UCSD-AML1 (cell line): ENCODE results near the gene IFNA14.
"Not testable (repeated sequence)": the region's sequence is repeated elsewhere in the genome, so short reads cannot be mapped to it uniquely, and the experiment has no call there.

Source experiments
- DNase-seq: peaks from one replicate; lab custom pipeline; 2025; ENCODE audit not compliant: unreplicated experiment; lab: John Stamatoyannopoulos, UW

The IFNA14 gene

GRCh38 chr9:21217211-21217610, 22.6 kb downstream of the IFNA14 start, which contains the start of gene IFNA16:
Gene IFNA16 (minus strand): TSS chr9:21217311. CDS start chr9:21217305, 6 bp downstream.
- DNase-seq: not testable (repeated sequence)

GRCh38 chr9:21213411-21214326, 26.1 kb downstream of the IFNA14 start:
- not testable (repeated sequence) for DNase-seq

GRCh38 chr9:21212160-21212559, 27.6 kb downstream of the IFNA14 start:
- not testable (repeated sequence) for DNase-seq

DNA sequence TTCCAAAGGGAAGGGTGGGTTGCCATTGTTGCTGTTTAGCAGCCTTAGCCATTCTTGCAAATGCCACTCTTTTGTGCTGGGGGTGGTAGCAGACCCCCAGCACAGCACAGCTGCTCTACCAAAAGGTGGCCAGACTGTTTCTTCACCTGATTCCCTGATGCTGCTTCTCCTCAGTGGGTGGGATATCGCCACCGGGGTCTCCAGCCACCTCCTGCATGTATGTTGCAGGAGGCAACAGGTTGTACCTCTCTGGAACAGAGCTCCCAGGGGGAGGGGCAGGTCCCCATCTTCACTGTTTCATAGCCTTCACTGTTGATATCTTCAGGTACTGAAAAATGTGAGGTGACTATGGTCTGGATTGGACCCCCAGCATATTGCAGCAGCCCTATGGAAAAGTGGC, 29.0 kb downstream of the IFNA14 start:
- DNase-seq: not testable (repeated sequence)

DNA sequence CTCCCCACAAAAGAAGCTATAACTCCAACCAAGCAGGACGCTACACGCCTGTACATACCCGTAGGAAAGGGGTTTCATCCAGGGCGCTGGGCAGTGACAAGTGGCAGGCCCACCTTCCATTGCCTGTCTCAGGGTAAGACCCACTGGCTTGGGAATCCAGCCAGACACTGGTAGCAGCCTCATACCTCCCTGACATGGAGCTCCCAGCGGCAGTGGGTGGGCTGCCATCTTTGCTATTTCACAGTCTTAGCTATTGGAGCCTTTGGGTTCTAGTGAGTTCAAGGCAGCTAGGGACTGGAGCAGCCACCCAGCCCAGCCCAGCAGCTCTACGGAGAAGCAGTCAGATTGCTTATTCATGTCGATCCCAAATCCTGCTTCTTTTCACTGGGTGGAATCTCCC, 29.5 kb downstream of the IFNA14 start:
- no peak for DNase-seq

DNA sequence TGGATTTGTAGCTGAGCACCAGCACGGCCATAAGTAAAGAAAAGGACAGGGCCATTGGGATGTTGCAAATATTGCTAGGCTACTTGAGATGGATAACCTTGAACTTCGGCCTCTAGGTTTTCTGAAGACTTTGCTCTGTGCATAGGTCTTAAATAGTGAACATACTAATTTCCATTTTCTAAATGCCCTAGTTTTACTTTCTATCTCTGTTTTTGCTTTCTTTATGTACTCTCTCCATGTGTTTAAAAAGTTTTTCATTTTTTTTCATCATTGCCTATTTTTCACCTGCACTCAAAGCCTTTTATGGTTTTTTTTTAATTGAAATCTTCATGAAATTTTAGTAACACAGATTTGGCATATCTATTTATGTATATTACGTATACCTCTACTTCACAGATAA, 32.8 kb downstream of the IFNA14 start, which contains the start of gene IFNA10:
Gene IFNA10, minus strand, starts transcription at position 101 of the 400 bp plus-strand sequence. Its CDS starts 46 bp downstream, at position 55.
- not testable (repeated sequence) for DNase-seq

- no peak for DNase-seq
Measured at GRCh38 chr9:21205204-21205603, 34.6 kb downstream of the IFNA14 start.

GRCh38 chr9:21202105-21202504, 37.7 kb downstream of the IFNA14 start, which contains the start of gene IFNA7:
Gene IFNA7 (minus strand): TSS chr9:21202205. CDS start chr9:21202165, 40 bp downstream.
- DNase-seq: not testable (repeated sequence)

- not testable (repeated sequence) for DNase-seq
Measured at GRCh38 chr9:21194867-21195776, 44.7 kb downstream of the IFNA14 start.
